Stimulated activated CD8-positive, alpha-beta memory T cell treated with anti-CD3 and anti-CD28 coated beads, Interleukin-15, amount 100 ng/mL, for 1 hour (primary cell): ENCODE results near the gene PSMB3.

Experiments used
- DNase-seq: peaks from one replicate; pipeline ENCODE4 v3.0.0-alpha.2; 2020; ENCODE audit warnings: low read depth

Gene PSMB3

DNA sequence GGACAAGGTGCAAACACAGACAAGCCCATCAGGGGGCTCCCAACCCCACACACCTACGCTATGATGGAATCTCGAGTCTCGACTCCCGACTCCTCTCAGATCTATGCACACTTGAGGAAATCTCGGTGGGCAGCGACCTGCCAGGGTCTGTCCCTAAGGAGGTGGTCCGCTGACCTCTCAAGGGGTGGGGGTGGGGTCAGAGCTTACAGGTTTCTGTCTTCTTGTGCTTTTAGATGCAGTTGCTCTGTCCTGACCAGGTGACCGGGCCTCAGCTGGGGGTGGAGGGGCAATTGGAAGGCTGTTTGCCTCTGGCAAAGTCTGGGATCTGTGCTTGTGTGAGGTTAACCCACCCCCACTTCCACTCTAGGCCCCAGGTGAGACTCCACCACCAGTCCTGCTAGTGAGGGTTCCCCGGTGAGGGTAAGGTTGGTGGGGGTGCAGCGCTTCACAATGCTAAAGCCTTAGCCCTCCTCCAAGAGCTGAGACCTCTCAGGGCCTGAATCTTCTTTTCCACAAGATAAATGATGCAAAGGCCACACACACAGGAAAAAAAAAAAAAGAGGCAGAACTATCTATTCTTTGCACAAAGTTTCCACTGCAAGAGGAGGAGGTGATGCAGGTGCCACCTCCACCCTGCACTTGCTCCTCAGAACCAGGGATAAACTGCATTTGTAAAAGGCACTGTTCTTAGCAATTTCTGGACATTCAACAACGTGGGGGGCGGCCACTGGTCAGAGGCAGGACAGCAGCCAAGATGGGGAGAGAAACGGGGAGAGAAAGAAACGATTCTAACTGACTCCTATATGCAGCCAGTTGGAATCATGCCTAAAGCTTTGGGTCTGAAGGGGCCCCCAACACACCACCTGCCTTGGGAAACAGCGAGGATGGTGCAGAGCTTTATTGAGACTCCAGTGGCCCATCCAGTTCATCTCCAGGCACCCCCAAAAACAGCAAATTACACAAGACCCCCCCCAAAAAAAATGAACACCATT is 18.3 kb upstream of the PSMB3 start:
- no peak for DNase-seq

DNA sequence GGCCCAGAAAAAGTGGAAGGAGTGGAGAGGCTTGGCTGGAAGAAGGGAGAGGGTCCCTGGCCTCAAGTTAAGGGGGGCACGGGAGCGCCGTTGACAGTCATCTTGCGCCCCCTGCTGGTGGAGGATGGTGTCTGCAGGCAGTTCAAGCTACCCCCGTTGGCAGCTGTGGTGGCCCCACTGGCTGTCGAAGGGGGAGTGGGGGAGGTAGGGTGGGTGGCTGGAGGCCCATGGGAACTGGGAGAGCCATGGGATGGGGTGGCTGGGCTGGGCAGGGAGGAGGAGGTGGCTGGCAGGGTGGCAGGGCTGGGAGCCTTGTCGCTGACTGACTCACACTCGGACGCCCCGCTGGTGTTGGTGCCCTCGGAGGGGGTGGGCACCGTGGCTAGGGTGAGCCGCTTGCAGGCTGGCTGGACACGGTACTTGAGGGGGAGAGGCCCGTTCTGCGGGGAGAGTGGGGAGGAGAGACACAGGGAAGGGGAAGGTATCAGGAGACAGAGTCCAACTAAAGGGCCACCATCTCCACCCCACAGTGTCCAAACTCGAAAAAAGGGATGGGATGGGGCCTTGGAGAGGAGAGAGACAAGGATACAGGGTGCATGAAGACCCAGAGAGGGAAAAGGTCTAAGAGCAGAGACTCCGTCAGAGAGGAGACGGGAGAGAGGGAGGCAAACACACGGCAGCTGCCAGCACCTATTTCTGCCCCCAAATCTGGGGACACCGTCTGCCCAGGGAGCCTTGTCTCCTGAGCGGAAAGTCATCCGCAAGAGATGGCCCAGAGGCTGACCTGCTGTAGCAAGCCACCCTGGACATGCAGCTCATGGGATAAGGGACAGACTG is 17.2 kb upstream of the PSMB3 start:
- peak; percentile 70 for DNase-seq

DNA sequence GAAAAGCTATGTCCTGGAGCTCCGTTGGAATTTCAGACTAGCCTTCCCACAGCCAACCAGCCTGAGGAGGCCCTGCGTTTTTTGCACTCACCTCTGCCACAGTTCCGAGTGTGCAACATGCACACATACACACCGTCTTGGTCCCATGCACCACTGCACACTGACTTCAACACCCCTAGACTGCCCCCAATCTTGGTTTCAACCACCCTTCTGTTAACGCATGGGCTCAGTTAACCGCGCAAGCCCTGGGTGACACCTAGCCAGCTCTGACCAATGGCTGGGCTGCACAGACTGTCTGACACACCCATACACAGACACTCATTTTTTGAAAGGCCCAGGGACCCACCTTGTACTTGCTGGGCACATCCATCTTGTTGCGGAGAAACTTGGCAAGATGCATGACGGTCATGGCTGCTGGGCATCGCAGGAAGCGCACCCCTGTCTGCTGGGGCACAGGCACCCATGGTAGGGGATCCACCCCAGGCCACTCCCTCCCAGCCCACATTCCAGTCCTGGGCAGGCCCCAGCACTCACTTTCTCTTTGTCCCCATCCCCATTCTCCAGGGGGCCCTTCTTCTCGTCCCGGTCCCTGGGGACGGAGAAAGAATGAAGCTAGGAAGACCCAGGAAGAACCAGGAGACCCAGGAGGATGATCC is 14.4 kb upstream of the PSMB3 start:
- DNase-seq: no peak

DNA sequence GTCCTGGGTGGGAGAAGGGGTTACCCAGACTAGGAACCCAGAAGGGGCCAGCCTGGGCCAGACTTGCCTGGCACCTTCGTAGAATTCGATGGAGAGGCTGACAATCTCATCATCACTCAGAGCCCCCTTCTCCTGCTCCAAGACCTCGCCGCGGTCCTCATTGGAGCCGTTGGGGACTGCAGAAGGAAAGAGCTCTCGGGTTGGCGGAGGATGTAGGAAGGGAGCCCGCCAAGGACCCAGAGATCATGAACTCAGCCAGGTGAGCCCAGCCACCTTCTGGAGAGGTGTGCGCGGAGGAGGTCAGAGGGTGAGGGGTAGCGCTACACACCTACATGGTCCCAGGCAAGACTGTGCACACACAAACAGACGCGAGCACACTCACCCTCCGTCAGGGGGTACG is 13.9 kb upstream of the PSMB3 start:
- DNase-seq: no peak

DNA sequence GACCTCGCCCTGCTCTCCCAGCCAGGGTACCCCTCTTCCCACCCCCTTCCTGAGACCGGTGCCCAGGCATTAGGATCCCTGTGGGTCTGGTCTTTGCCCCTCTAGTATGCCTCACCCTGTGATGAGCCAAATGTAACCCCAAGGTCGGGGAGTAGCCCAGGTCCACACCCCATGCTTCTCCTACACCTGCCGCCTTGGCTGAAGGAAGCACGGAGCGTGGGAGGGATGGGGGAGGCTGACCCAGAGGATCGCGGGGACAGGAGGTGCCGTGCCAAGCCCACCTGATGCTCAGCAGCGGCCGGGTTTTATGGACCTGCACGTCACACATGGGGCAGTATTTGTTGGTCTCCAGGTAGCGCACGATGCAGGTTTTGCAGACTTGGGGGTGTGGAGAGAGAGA is 13.2 kb upstream of the PSMB3 start:
- no peak for DNase-seq

DNA sequence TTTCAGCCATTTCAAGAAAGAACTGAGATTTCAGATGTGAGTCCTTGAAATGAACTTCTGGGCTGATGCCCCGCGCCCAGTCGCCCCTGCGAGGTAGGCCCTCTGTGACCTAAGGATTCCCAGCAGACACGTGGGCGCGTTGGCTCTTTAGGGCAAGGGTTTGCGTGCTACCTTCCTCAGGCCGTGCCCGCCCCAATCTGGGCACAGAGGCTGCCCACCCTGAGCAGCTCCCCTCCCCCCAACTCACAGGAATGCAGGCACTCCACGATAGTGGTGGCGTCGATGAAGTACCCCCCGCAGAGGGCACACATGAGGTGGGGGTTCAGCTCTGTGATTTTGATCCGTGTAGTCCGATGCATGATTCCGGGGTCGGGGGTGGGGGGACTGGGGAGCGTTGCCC is 12.5 kb upstream of the PSMB3 start:
- DNase-seq: no peak

DNA sequence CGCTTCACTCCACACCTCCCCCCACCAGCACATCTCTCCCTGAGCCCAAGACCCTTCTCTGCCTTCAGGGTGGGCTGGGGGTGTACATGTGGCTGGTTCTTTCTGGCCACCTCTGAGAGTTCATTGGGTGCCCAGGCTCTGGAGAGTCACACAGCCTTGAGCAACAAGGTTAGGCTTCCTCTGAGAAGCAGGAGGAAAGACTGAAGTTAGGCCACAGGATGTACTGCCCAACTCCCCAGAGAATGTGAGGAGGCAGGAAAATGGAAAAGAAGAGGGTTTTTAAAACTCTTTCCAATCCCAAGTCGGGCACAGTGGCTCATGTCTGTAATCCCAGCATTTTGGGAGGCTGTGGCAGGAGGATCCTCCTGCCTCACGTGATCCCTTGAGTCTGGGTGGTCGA is 11.7 kb upstream of the PSMB3 start:
- DNase-seq: no peak

DNA sequence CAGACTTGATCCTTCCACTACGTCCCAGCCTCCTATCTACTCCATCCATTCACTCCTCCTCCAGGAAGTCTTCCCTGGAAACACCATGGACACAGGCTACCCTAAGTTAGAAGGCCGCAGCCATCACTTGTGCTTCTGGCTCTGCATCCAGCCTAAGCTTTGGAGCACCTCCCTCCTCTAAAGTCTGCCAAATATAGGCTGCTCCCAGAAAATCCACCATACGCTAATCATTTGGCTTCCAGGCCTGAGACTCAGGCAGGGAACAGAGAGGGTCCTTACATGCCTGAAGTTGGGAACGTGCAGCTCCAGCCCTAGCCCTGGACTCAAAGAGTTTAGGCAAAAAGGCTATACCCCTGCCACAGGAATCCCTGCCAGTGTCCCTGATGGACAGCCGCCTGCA is 11.1 kb upstream of the PSMB3 start:
- no peak for DNase-seq

DNA sequence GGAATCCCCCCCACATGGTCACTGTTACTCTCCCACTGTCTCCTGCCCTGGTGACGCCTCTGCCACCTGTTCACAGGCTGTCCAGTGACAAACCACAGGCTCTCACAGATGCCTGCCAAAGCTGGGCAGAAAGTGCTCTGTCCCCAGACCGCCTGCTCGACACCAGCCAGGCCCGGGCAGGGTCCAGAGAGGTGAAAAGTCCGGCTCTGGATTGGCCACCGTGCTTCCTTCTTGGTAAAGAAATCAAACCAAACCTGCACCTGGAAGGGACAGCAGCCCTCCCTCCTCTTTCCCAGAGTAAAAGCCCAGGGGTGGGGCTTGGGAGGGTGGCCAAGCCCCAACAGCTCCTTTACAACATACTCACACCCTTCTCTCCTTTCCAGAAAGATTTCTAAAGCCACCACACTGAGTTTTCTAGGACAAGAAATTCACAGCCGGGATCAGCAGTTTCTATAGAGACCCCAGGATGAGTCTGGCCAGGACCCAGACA is 10.6 kb upstream of the PSMB3 start:
- no peak for DNase-seq

DNA sequence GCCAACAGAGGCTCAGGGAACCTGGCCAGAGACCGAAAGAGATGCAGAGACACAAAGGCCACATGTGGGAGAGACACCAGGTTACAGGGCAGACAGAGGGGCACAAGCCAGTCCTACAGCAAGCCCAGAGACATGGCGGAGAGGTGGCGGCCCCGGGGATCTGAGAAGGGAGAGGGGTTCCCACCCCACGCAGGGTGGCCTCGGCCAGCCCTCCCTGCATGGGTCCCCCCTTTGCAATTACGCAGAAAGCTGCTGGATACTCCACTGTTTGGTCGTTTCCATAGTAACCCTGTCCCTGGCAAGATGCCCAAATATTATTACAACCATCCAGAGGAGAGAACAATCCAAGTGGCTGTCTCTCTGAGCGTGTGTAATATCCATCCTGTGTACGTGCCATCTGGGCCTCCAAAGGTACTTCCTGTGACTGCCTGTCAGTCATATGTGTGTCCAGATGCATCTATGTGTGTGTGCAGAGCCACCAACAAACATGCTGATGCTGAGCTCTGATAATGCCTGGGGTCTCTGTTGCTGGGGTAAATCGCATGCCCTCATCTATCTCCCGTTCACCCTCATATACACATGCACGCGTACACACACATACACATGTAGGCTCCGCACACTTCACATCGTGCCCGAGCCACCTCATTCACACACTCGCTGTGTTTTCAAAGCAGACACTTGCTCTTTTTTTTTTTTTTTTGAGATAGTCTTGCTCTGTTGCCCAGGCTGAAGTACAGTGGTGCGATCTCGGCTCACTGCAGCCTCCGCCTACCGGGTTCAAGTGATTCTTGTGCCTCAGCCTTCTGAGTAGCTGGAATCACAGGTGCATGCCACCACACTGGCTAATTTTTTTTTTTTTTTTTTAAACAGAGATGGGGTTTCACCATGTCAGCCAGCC is 9.9 kb upstream of the PSMB3 start:
- no peak for DNase-seq

DNA sequence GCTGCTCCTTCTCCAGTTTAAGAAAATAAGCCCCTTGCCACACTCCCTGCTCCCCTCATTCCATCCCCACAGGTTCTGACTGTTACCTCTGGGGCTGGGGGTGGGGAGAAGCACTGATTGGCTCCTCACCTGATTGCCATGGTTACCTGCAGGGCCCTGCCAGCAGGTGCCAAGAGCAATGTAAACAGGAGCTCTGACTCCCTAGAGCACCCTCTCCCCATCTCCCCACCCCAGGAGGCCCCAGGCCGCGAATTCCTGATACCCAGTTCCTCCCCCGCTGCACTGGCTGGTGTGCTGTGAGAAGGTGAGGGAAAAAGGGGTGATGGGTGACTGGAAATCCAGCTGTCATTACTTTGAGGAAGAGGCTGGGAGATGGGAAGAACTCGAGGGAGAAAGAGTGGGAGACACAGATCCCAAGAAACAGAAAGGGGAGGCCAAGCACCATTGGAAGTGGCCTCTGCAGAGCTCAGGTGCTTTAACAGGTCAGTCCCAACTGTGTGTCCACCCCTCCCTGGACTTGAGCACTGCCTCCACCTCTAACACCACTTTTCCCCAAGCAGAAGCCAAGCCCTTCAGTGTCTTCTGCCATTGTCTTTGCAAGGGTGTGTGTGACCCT is 8.9 kb upstream of the PSMB3 start:
- no peak for DNase-seq

DNA sequence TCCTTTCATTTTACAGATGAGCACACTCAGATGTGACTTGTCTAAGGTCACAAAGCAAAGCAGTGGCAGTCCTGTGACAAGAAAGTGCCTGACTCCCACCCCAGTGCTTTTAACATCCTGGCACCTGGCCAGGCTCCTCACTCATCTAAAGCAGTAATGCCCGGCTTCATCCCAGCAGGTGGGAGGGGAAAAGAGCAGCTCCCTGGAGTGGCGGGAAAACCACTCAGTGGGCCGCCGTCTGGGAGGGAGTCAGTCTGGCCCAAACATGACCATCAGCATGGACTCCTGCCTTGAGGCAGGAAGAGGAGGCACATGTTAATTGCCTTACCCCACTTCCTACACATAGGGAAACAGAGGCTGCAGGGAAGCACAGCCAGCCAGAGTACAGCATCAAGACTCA is 7.0 kb upstream of the PSMB3 start:
- no peak for DNase-seq

DNA sequence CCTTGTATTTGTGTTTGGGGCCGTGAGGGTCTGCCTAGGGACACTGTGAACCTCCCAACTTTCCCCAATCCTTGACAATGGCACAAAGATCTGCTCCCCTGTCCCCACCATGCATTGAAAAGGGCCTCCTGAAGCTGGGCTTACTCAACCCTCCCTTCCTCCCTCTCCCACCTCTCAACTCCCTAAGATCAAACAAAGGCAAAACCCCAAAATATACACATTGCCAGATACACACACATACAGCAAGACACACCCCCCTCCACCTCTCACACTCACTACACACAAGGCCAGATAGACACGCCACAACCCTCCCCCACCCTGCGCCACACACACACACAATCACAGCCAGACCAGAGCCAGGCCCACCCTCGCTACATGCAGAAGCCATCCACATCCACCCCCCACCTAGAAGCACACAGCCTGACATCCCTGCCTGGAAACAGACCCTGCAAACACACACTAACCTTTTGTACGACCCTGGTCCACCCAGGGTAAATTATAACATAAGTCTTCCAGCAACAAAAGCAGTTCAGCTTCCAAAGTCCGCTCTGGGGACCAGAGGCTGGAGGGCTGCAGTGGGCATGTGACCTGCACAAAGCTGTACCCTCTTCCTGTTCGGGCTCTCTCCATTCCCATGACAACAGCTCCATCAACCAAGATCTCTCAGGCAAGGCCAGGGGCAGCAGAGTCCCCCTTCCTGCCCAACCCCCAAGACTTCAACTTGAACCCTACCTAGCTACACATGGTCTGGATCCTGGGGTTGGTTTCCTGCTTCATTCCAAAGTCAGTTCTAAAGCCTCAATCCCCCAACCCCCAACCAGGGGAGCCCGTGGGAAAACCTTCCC is 6.3 kb upstream of the PSMB3 start:
- DNase-seq: no peak

DNA sequence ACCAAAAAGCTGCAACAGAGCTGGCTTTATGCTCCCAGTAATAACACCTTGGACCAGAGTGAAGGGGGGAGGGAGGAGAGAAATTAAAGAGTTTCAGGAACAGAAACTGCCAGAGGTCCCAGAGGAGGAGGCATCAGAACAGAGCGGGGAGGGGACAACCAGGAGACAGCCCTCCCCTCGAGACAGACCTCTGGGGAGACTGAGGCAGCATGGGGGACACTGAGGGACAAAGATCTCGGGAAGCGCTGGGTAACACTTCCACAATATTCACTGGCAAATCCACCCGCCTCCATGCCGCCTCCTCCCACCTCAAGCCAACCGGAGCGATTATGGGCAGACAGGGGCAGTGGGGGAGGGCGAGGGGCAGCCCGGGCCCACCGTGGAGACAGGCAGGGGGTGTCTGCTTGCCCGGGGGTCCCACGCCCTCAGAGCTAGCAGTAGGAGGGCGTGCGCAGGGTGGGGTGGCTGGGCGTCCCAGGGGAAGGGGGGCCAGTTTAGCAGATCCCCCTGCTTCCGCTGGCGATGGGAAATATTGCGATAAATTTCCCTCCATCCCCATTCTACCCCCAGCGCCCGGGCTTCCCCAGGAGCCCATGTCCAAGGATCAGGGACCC is 5.6 kb upstream of the PSMB3 start:
- no peak for DNase-seq

DNA sequence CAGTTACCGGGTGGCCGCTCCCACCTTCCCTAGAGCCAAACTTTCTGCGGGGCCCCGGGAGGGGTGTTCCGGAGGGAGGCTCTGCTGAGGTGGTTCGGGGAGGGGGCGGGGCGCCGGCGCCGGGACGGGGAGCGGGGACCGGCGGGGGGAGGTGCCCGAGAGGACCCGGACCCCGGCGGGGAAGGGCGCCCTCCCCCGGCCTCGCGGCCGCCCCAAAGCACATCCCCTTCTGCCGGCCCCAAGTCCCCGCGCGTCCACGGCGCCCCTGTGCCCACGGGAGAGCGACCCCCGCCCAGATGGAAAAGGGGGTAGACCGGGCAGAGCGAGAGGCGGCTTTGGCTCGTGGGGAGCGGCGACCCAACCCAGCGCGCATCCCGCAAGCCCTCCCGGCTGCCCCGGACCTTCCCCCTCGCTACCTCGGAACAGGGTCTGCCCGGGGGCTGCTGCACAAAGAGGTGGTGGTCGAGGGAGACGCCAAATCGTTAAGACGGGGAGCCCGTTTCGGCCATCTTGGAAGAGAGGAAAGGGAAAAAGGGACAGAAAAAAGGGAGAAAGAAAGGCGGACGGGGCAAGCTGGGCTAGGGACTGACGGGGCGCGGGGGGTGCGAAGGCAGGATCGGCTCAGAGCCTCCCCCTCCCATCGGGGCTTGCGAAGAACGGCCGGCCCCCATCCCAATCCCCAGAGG is 4.9 kb upstream of the PSMB3 start:
- DNase-seq: no peak

DNA sequence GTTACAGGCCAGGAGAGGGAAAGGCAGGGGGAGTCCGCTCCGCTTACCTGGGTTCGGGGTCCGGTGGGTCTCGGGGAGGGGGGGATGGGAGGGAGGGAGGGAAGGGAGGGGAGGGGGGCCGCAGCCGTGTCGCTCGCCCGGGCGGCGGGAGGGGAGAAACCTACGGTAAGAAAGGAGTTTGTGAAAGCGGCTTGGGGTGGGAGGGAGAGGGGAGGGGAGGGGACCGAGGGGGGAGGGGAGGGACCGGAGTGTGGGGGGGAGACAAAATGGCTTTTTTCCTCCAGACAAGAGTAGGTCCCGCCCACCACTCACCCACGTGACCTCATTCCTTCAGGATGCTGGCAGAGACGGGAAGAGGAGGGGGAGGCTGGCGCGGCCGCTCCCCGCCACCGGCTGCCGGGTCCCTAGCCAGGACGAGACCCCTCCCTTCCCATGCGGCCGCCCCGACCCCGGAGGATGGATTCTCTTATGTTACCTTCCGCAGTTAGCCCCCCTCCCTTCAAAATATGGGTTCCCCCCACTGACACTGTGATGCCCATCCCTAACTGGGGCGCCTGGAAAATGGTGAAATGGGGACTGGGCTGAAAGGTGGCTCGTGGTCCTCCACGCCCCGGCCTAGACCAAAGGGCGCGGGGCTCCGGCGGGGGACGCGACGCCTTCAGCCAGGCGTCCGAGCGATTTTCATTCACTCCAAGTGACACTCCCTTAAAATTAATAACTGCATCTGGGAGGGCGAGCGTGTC is 4.2 kb upstream of the PSMB3 start, which contains the start of gene PCGF2:
Gene PCGF2, minus strand, starts transcription at position 188 of the 743 bp plus-strand sequence. CDS start 7,934 bp downstream, outside the sequence.
- no peak for DNase-seq

DNA sequence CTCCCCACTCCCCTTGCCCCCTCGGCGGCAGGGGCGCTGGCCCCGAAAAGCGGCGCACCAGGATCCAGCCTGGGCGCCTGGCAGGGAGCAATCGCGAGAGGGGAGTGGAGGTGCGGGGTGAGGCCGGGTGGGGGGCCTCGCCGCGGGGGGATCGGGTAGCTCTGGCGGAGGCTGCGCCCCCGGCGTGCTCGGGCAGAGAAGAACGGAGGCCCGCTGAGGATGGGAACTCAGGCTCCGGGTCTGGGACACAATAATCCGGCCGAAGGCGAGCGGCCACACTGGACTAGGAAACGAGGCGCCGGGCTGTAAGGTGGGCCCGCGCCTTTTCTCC is 3.7 kb upstream of the PSMB3 start:
- no peak for DNase-seq
